IPS-18c (cell line): ENCODE results near the gene GJB1.
"Not testable (repeated sequence)": the region's sequence is repeated elsewhere in the genome, so short reads cannot be mapped to it uniquely, and the experiment has no call there.

Experiments used
- H3K4me3 ChIP-seq: 2 replicates; pipeline ENCODE4 v1.7.0; 2013; ENCODE audit warnings: low read depth, mild to moderate bottlenecking, low read length, moderate library complexity; ENCODE audit not compliant: insufficient read depth
- H3K9me3 ChIP-seq: one replicate; pipeline ENCODE4 v1.6.1; 2013; ENCODE audit warnings: mild to moderate bottlenecking, low read length, moderate library complexity; ENCODE audit not compliant: control insufficient read depth, insufficient read depth

The GJB1 gene

GRCh38 chrX:71244359-71245128, 21.5 kb downstream of the GJB1 start:
- Histone ChIP-seq H3K4me3 (no peak overlapping the region), H3K9me3 (peaks cover 22% of the 10 kb centered on the region)

GRCh38 chrX:71245159-71245558, 22.1 kb downstream of the GJB1 start:
- Histone ChIP-seq H3K4me3 (no peak overlapping the region), H3K9me3 (peaks cover 22% of the 10 kb centered on the region)

- Histone ChIP-seq H3K4me3 (no peak overlapping the region), H3K9me3 (peaks cover 15% of the 10 kb centered on the region)
These were observed 27.8 kb downstream of the GJB1 start for GRCh38 chrX:71250841-71251240.

GRCh38 chrX:71251466-71251973, 28.5 kb downstream of the GJB1 start:
- peaks cover 13% of the 10 kb centered on the region for H3K9me3 ChIP-seq
- H3K4me3 ChIP-seq = no peak overlapping the region; the same call in none of the 2 replicates

GRCh38 chrX:71252221-71252620, 29.2 kb downstream of the GJB1 start:
- Histone ChIP-seq H3K4me3 (peak overlapping the region; percentile 66), H3K9me3 (peaks cover 13% of the 10 kb centered on the region)

- H3K4me3 ChIP-seq = peak overlapping the region; percentile 66
- H3K9me3 ChIP-seq = peaks cover 10% of the 10 kb centered on the region
These were observed 30.4 kb downstream of the GJB1 start for GRCh38 chrX:71253253-71254091.

- H3K9me3 ChIP-seq = peaks cover 9% of the 10 kb centered on the region
- H3K4me3 ChIP-seq = peak within 1 kb of the TSS; percentile 66
These were observed 31.3 kb downstream of the GJB1 start, which contains the start of gene ZMYM3 for GRCh38 chrX:71254092-71254963. Gene ZMYM3 (minus strand): TSS chrX:71254140. CDS start chrX:71253255, 885 bp downstream.

- H3K9me3 ChIP-seq = peaks cover 4% of the 10 kb centered on the region
- H3K4me3 ChIP-seq = no peak overlapping the region
These were observed 33.0 kb downstream of the GJB1 start for GRCh38 chrX:71256051-71256450.

GRCh38 chrX:71256856-71257255, 33.8 kb downstream of the GJB1 start:
- Histone ChIP-seq H3K4me3 (no peak overlapping the region), H3K9me3 (peaks cover 4% of the 10 kb centered on the region)

- H3K9me3 ChIP-seq, H3K4me3 ChIP-seq: not testable (repeated sequence)
These were observed 45.6 kb downstream of the GJB1 start for GRCh38 chrX:71268624-71269023.

- Histone ChIP-seq H3K4me3 (no peak overlapping the region), H3K9me3 (peaks cover 9% of the 10 kb centered on the region)
These were observed 46.9 kb downstream of the GJB1 start for GRCh38 chrX:71269801-71270395.

- H3K9me3 ChIP-seq, H3K4me3 ChIP-seq: not testable (repeated sequence)
These were observed 49.3 kb downstream of the GJB1 start for GRCh38 chrX:71272313-71272712.
